ENCODE data around the gene PPEF1.

The PPEF1 gene, protein sequence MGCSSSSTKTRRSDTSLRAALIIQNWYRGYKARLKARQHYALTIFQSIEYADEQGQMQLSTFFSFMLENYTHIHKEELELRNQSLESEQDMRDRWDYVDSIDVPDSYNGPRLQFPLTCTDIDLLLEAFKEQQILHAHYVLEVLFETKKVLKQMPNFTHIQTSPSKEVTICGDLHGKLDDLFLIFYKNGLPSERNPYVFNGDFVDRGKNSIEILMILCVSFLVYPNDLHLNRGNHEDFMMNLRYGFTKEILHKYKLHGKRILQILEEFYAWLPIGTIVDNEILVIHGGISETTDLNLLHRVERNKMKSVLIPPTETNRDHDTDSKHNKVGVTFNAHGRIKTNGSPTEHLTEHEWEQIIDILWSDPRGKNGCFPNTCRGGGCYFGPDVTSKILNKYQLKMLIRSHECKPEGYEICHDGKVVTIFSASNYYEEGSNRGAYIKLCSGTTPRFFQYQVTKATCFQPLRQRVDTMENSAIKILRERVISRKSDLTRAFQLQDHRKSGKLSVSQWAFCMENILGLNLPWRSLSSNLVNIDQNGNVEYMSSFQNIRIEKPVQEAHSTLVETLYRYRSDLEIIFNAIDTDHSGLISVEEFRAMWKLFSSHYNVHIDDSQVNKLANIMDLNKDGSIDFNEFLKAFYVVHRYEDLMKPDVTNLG

DNA sequence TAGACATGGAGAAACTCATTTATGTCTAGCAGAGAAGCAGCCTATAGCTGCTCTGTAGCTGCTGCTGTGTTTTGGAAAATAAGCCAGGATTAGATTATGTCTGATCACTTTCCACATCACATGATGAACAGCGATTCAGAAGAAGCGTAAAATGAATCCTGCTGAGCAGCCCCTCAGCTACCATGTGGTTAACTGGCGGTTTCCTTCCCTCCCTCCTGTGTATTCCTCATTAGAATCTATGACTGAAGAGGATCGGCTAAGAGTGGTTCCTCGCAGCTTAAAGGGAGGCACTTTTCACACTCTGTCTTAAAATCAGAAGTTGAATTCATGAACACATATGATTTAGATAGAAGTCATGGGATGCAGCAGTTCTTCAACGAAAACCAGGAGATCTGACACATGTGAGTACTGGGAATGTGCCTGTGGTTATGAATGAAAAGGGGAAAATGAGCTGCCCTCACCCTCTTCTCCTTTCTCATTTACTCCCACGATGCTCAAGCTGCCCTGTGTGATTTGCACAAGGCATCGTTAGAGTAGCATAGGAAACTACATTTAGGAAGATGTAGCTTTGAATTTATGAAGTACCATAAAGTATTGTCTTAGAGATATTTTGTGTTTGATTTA is at the start of gene PPEF1:
Gene PPEF1 (plus strand): TSS at position 220 of the 624 bp plus-strand sequence. CDS start 136 bp downstream, at position 356.
- no peak for DNase-seq

DNA sequence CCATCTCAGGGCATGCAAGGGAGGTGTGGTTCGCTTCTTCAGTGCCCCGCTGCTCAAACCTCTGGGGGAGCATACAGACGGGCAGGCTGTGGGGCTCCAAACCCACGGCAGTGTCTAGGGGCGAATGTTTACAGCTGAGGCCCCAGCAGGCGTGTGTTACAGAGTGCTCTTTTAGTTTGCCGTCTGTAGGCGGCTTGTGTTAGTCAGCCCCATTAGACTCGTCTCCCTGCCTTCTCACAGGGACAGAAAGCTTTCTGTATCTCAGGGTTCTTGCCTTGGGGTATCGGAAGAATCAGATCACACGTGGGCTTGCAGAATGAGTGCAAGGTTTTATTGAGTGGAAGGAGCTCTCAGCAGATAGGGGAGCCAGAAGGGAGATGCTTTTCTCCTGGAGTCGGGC is 46.2 kb upstream of the PPEF1 start:
- no peak for DNase-seq

DNA sequence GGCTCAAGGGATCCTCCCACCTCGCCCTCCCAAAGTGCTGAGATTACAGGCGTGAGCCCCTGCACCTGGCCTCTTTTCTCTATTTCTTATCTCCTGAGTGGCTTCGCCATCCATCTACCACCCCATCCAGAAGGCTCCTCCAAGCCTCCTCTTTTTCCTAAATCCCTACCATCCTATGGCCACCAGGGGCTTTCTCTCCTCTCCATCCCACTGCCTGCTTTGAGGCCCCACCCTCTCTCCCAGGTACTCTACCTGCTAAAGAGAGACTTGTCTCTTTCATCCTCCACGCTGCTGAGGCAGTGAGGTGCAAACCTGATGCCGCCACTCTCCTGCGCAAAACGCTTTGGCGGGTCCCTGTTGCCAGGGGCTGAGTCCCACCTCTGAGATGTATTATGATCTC is 42.5 kb upstream of the PPEF1 start:
- no peak for DNase-seq

DNA sequence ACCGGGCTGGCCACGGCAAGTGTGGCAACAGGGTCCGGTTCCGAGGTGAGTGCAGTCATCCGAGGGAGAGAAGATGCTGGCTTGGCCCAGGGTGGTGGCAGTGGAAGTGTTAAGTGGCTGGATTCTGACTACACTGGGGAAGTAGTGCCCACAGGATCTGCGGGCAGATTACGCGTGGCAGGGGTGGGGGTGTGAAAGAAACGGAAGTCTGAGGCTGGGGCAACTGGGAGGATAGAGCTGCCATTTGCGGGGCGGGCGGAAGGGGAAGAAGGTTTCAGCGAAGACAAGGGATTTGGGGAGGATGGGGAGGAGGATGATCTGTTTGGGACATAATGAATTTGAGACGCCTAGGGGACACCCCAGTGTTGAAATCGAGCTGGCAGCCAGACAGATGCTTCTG is 40.8 kb upstream of the PPEF1 start:
- no peak for DNase-seq

DNA sequence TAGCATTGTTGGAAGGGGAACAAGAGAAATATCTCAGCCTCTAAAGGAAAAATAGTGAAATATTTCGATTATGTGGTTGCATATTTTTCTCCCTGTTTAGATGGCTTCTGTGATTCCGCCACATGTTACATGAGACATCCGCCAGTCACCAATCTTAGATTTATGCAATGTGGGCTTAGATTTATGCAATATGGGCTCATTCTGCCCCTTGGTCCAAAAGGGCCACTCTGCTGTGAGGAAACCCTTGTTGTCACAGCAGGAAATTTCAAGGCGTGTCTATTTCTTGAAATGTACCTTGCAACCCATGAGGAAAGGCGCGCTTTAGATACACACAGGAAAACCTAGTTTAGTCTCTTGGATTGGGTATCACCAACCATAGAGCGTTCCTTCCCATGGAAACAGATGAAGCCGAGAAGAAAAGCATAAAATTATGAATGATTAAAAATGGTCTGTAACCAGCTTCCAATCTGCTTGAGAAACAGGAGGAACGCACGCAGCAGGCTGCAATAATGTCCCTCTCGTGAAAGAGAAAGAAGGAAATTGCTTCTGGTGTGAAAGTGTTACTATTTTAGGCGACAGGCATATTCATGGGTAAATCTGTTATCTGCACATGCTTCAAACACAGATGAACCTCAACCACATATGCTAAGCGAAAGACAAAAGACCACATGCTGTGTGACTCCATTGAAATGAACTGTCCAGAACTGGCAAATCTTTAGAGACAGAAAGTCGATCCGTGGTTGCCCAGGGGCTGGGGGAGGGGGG is 39.2 kb upstream of the PPEF1 start:
- DNase-seq = no peak

DNA sequence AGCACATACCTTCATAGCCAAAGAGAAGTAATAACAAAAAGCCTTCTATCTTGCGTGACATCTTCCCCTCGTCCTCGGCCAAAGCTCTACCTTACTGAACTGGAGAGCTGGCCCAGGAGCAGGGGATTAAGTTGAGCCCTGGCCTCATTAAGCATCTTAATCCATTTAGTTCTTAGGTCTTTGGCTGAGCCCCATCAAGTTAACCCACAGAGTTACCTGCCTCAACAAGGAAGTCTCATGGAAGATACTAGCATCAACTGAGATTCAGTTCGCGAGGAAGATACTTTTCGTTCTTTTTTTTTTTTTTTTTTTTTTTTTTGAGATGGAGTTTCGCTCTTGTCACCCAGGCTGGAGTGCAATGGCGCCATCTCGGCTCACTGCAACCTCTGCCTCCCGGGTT is 35.4 kb upstream of the PPEF1 start, which contains the start of gene RS1:
Gene RS1 (minus strand): TSS at position 101 of the 400 bp plus-strand sequence. CDS start 40 bp downstream, at position 61.
- DNase-seq = no peak

DNA sequence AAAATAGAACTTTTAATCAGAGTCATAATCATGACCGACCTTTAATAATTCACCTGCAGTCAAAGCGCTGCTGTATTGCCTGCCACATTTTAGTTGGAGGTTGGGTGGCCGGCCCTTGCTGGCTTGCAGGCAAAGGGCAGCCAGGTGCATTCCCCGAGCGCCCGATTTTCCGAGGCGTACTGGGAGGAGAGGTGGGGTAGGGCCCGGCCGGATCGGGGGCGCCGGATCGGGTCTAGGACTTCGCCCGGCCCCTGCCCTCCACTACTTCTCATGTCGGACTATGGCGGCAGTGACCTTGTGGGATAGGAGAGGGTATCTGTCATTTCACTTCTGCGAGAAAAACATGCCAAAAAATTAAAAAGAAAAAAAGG is 33.0 kb upstream of the PPEF1 start:
- DNase-seq = peak; percentile 5

DNA sequence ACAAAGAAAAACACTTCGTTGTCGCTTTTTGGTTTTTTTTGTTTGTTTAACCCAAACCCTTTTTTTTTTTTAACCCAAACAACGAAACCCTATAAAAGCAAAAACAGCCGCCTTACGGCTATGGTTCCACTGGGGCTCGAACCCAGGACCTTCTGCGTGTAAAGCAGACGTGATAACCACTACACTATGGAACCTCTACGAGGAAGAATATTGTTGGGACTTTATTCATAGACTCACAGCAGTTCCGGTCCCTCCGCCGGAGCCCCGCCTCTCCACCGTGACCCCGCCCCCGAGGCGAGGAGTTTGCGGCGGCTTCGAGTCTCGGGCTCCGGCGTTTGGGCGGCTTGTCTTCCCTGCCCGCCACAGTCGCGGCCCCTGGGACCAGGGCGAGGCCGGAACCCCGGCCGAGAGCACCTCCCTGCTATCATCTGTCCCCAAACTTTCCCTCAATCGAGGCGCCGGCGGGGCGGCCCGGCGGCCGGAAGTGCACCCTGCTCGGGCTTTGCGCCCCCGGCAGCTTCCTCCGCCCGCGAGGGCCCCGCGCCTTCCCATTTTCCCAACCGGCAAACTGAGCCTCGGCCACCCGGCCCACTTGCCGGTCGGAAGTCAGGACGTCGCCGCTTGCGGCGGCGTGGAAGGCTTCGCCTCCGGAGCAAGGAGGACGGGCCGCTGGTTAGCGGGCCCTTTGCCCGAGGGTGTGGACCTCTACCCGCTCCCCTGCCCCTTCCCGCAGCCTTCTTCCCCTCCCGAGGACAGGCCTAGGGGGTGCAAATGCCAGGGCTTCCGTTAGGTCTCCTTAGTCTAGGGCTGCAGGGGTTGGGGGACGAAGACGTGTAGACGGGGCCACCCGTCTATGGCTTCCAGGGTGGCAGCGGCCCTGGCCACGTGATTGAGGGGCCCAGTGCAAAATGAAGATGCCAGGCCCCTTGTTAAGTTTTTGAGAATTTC is 32.4 kb upstream of the PPEF1 start:
- peak; percentile 70 for DNase-seq

DNA sequence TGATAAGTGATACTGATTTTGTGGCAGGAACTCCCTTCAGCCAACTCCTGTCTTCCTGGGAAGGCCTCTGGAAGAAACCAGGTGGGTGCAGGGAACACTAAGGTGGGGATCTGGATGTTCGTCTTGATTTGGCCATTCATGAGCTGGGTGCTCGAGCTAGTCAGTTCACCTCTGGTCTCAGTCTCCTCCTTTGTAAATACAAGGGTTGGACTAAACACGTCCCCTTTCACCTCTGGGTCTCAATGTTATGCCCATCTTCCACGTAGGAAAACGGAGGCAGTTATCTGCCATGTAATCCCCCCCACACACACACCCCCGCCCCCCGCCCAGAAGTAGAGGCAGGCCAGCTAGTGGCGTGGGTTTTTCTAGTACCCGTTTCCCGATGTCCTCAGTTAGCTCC is 31.4 kb upstream of the PPEF1 start:
- DNase-seq = no peak

DNA sequence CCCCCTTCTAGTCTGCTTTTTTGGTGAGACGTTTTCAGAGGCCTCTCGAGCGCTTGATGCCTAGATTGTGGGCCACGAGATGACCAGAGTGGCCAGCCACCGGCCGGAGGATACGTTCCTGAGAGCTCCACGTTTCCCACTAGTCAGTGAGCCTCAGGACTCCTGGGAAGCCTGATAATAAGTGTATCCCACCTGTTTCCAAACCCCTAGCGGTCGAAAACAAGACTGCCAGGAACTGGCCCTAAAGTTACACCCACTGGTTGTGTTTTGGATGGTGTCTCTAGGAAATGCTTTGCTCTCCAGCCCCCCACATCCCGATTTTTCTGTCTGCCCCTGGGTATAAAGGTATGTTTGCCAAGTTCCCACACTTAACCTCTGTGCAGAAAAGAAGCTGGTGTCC is 31.0 kb upstream of the PPEF1 start:
- no peak for DNase-seq

DNA sequence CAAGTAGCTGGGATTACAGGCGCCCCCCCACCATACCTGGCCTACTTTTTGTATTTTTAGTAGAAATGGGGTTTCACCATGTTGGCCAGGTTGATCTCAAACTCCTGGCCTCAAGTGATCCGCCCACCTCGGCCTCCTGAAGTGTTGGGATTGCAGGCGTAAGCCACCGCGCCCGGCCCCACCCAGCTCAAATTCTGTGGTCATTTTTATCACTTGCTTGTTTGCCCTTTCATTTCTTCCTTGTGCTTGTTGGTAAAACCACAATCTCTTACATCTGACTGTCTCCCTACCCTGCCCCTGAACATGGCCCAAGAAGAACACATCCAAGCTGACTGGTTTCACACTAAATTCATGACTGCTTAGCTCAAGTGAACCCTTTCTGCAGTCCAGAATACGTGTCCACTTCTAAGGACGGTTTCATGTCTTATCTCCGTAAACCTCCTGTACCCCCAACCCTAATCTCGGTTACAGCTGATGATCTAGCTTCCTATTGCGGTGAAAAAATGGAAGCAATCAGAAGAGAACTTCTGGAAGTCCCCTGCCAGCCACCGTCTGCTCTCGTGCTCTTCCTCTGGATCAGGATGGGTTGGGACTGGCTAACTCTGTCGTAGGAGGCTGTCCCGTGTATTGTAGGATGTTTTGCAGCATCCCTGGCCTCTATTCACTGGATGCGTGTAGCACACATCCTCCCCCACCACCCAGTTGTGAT is 30.1 kb upstream of the PPEF1 start:
- DNase-seq = no peak

DNA sequence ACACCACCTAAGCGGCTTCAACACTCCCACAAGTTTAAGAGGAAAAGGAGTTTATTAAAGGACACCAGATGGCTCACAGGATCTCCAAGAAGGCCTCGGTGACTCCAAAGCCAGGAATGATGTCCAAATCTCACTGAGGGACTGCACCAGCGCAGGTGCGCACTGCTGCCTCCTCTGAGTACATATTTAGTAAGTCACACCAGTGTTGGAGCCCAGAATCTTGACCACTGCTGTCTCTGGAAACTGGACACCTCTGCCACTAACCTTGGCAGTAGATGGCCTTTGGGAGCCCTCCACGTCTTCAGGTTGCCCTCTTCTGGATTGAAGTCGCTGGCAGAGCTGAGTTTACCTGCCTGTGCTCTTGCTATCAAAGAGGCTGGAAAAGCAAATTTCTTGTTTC is 25.4 kb upstream of the PPEF1 start:
- no peak for DNase-seq

DNA sequence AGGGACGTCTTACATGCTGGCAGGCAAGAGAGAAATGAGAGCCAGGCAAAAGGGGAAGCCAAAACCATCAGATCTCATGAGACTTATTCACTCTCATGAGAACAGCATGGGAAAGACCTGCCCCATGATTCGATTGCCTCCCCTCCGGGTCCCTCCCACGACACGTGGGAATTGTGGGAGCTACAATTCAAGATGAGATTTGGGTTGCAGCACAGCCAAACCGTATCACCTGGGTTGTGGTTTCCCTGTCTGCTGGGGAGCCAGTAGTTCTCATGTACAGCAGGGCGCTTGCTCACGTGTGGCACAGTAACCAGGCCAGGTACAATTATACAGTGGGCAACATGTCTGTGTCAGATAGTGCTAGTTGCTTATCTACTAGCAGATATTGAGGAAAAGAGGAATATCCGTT is 24.5 kb upstream of the PPEF1 start:
- no peak for DNase-seq

DNA sequence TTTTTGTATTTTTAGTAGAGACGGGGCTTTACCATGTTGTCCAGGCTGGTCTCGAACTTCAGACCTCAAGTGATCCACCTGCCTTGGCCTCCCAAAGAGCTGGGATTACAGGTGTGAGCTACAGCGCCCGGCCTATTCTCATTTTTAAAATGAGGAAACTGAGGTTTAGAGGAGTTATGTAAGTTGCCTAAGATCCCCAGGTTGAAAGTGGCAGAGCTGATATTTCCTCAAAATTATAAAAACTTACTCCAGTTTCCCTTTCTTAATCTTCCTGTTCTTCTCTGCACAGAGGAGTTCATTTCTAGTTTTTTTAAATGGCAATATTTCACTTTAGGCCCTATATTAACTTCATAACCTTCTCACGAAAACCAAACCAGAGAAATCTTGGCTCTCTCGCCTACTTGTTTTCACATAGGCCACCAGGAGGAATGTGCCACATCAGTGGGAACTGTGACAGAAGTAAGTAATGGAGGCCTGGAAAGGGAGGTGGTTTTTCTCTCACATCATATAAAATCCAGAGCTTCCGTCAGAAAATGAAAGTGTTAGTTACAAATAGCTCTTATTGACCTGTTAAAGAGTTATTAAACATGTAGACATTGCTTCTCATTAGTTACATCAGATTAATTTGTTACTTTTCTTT is 19.5 kb upstream of the PPEF1 start:
- DNase-seq = no peak

DNA sequence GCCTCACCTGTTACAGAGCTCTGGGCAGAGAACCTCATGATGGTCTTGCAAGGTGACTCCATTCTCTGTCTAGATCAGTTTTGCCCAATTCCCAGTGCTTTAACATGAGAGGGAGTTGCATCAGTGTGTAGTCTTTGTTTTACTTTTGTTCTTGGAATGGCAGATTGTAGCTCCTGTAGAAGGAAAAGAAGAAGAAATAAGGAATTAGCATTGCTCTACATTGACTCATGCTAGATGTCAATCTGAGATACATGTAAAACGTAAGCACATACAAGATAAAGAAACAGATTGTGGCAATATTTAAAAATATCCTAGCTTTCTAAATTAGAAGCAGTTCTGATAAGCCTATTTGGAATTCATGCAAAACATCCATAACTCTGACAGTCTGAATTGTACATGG is 16.0 kb upstream of the PPEF1 start:
- DNase-seq = no peak

DNA sequence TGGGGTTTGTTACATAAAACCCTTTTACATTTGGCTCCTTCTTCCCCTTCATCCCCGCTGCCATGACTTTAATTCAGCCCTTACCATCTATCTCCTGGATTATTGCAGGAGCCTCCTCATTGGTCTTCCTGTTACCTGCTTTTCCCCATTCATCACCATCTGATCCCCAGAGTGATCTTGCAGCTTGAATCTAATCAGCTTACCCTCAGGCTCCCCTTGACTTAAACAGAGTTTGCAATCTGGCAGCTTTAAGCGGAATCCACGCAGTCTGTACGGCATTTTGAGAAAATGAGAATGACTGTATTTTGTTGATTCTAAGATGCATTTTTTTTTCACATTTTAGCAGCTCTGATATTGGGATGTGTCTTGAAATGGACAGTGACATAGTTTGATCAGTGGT is 14.9 kb upstream of the PPEF1 start:
- no peak for DNase-seq

DNA sequence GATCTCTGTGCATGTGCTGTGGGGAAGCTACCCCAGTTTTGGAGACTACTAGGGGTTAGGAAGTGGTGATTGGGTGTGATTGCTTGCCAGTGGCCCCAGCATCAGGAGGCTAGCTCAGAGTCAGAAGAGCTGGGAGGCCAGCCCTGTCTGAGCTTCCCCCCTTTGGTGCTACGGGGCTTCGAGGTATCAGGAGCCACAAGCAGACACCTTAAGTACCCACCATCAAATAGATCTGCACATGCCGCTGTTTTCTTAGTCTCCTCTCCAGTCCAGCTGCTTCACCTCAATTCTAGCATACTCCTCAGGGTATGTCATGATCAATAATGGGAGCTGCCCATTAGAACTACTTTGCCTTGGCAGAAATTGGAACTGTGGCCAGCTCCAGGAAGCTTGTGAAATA is 10.8 kb upstream of the PPEF1 start:
- DNase-seq = no peak

DNA sequence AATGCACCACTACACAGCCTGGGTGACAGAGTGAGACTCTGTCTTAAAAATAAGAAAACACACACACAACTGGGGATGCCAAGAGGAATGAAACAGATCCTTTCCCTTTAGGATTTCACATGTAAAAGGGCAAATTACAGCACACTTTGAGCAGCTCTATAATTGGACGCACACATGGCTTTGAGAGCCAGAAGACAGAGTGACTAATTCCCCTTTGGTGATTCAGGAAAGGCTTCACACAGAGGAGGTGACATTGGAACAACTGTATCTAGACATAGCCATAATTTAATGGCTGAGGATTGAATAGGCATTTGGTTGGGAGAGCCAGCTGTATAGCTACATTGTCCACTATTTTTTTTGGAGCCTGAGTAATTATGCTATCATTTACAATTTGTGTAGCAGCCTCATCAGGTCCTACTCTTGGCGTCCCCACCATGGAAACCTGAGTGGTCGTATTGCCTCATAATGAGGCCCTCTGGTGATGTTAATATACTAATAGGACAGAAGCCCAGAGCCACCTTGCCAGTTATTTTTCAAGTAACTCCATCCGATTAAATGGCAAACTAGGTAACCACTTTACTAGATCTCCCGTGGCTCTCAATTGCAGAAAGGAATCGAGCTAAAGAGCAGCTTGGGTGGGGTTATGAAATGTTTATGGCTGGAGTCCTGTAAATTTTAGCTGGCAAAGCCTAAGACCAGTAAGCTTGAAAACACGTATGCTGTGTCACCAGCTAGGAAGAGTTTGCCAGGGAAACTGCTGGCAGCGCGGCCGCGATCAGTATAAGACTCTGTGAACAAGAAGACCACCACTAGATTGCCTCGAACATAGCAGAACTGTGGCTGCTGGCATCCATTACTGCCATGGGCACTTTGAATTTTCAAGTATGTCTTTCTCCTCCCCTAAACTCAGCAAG is 8.5 kb upstream of the PPEF1 start:
- no peak for DNase-seq

DNA sequence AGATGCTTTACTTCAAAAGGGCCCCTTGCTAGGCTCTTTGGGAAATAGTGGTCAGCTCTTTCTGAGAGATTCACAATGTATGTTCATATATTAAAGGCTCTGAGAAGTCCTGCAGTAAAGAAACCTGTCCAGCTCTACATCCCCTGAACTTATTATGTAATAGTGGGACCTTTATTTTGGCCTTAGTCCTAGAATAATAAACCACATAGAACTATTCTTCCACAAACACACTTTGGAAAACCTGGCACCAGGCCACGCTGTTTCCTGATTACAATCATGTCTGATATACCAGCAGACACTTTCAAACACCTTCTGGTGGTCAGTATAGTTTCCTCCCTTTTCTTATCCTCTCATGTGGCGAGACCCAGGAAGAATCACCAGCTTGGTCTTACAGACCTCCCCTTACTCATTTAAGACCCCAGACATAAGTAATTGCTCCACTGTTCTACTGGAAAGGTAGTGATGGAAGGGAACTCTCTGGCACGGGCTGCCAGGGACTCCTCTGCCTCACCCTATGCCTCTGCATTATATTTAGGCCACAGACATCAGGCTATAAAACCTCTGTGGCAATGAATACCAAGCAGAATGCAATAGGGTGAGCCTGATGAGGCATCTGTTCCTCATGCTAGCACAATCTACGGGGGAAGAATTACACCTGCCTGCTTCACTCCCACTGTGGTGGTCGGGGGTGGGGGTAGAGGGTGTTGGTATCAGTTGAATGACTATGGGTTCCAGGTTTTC is 5.7 kb upstream of the PPEF1 start:
- DNase-seq = no peak

Data from stimulated activated CD4-positive, alpha-beta T cell treated with anti-CD3 and anti-CD28 coated beads, Interleukin-12 subunit alpha, Interleukin-12 subunit beta, amount 100 ng/mL, for 4 hours (primary cell).